Measurements from ENCODE around the gene OPCML. TPM values are rescaled to one million over a fixed set of nuclear protein-coding genes. Genes with fewer than 3 reads are reported as not detected.

The OPCML gene
- total RNA-seq, 1 experiment from 2014 or later, result 0.13 TPM

DNA sequence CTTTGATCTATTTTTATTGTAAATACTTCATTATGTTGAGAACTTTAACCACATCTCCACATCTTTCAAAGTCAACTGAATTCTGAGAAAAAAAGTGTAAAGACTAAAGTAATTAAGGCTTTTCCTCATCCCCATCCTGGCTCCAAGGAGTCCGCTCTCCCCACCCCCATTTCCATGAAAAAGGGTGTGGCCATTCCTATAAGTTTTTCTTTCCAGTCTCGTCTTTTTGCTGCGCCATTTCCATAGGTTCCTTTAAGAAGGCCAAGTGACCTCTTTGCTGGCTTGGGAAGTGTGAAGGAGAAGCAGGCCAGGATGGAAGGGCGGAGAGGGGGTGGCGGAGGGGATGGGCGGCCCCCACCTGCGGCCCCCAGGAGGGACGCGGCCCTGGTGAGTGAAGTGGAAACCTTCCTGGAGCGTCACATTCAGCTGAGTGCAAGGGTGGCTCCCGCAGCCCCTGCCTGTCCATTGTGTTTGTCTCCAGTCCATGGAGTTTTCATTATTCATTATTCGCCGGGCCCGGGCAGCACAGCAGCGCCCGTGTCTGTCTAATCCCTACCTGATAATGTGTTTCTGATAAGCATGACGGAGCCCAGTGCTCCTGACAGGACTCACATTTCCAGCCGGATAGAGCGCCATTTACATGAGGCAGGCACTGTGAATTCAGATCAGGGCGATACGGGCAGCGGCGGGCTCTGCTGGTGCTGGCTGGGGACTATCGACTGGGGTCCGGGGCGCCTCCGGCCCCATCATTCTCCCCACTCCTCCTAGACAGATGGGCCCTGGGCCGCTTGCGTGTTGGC, 739.8 kb downstream of the OPCML start:
- peaks cover 21% of the 10 kb centered on the region for H3K9me3 ChIP-seq (ENCODE audit: low read depth, low read length, poor library complexity, severe bottlenecking)
- H3K4me3 ChIP-seq (ENCODE audit: low read depth, low read length, poor library complexity, severe bottlenecking), result no peak overlapping the region
- no peak for TF ChIP-seq EZH2 (IDR thresholded peaks at IDR 0.05; ENCODE audit: borderline replicate concordance, low read depth, low read length, poor library complexity, severe bottlenecking)
- TF ChIP-seq CTCF (conservative IDR thresholded peaks at IDR 0.05; ENCODE audit: low read depth, low read length), result no peak
- no peaks in the 10 kb centered on the region for H3K36me3 ChIP-seq (ENCODE audit: insufficient read depth, low read length, poor library complexity, severe bottlenecking)
- H3K4me1 ChIP-seq (ENCODE audit: insufficient read depth, low read length, poor library complexity, severe bottlenecking), result no peaks in the 10 kb centered on the region
- peaks cover 55% of the 10 kb centered on the region for H3K27me3 ChIP-seq (replicated peaks; ENCODE audit: insufficient read depth, low read depth, low read length, poor library complexity)
- ChIA-PET CTCF (no interaction called here), POLR2A (ENCODE audit: low non-redundant PET) (no interaction called here)
- no TSS peak for BruUV-seq (replicated peaks)
- DNase-seq (ENCODE audit: low spot score), result no peak
- intact Hi-C loops (cut with micrococcal nuclease; ENCODE audit: unreplicated experiment), result no loop called here
- H3K27ac ChIP-seq (ENCODE audit: low read depth, low read length, poor library complexity, severe bottlenecking), result no peak overlapping the region

- TF ChIP-seq CTCF (conservative IDR thresholded peaks at IDR 0.05; ENCODE audit: low read depth, low read length), result no peak
- TF ChIP-seq EZH2 (IDR thresholded peaks at IDR 0.05; ENCODE audit: borderline replicate concordance, low read depth, low read length, poor library complexity, severe bottlenecking), result no peak
- peaks cover 24% of the 10 kb centered on the region for H3K9me3 ChIP-seq (ENCODE audit: low read depth, low read length, poor library complexity, severe bottlenecking)
- H3K27me3 ChIP-seq (replicated peaks; ENCODE audit: insufficient read depth, low read depth, low read length, poor library complexity), result peaks cover 66% of the 10 kb centered on the region
- CTCF ChIA-PET, result no interaction called here
- DNase-seq (ENCODE audit: low spot score), result no peak
- BruUV-seq (replicated peaks), result no TSS peak
- intact Hi-C loops (cut with micrococcal nuclease; ENCODE audit: unreplicated experiment), result no loop called here
- no peaks in the 10 kb centered on the region for H3K36me3 ChIP-seq (ENCODE audit: insufficient read depth, low read length, poor library complexity, severe bottlenecking)
- no peaks in the 10 kb centered on the region for H3K4me1 ChIP-seq (ENCODE audit: insufficient read depth, low read length, poor library complexity, severe bottlenecking)
- no peak overlapping the region for H3K4me3 ChIP-seq (ENCODE audit: low read depth, low read length, poor library complexity, severe bottlenecking)
- H3K27ac ChIP-seq (ENCODE audit: low read depth, low read length, poor library complexity, severe bottlenecking), result no peak overlapping the region
- POLR2A ChIA-PET (ENCODE audit: low non-redundant PET), result no interaction called here
Measured at GRCh38 chr11:132790971-132791370, 741.3 kb downstream of the OPCML start.

GRCh38 chr11:132790466-132790865, 741.8 kb downstream of the OPCML start:
- no TSS peak for BruUV-seq (replicated peaks)
- intact Hi-C loops (cut with micrococcal nuclease; ENCODE audit: unreplicated experiment), result no loop called here
- peaks cover 20% of the 10 kb centered on the region for H3K9me3 ChIP-seq (ENCODE audit: low read depth, low read length, poor library complexity, severe bottlenecking)
- no peaks in the 10 kb centered on the region for H3K36me3 ChIP-seq (ENCODE audit: insufficient read depth, low read length, poor library complexity, severe bottlenecking)
- no peak overlapping the region for H3K4me3 ChIP-seq (ENCODE audit: low read depth, low read length, poor library complexity, severe bottlenecking)
- CTCF ChIA-PET, result no interaction called here
- no peak overlapping the region for H3K27ac ChIP-seq (ENCODE audit: low read depth, low read length, poor library complexity, severe bottlenecking)
- no peak for DNase-seq (ENCODE audit: low spot score)
- TF ChIP-seq CTCF (conservative IDR thresholded peaks at IDR 0.05; ENCODE audit: low read depth, low read length) (no peak), EZH2 (IDR thresholded peaks at IDR 0.05; ENCODE audit: borderline replicate concordance, low read depth, low read length, poor library complexity, severe bottlenecking) (no peak)
- POLR2A ChIA-PET (ENCODE audit: low non-redundant PET), result no interaction called here
- no peaks in the 10 kb centered on the region for H3K4me1 ChIP-seq (ENCODE audit: insufficient read depth, low read length, poor library complexity, severe bottlenecking)
- peaks cover 61% of the 10 kb centered on the region for H3K27me3 ChIP-seq (replicated peaks; ENCODE audit: insufficient read depth, low read depth, low read length, poor library complexity)

Measured in A673 (cell line).